ENCODE data around the gene ADAM17. TPM values are rescaled to one million over a fixed set of nuclear protein-coding genes. Genes with fewer than 3 reads are reported as not detected.

Gene ADAM17
- total RNA-seq, 4 donors from 2014 or later, result 30.4 to 47.9 (median 36.1) TPM

DNA sequence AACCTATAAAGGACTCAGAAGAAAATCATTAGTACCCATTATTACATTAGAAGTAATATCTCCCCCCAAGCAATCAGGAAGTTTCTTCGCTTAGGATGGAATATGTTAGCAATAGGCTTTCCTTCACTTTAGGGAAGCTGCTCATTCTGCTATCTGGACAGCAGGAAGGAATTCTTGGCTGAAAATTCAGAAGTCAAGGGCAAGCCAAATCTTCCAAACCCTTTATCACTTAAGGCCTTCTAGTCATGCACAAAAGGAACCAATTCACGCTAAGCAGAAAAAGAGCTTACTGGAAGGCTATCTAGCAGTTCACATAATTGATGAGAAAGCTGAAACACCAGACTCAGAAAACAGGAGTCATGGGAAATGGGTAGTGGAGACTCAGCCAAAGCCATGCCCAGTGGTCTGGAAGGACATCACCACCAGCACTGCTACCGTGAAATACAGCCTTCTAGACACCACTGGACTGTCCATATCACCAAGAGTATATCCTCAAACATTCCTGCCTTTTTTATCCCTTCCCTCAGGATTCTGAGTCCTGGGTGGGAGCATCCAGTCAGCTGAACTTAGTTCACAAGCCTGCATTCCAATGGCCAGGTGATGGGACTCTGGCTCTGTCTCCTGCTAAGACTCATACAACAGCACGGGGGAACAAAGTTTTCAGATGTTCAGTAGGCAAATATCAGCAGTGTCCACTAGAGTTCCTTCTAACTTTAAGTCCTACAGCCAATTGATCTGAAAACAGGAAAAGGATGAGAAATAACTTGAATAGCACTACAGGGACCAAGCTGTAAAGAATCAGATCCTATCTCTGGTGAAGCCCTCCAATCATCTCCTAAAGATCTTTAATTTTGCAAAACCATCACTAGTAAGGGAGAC is 14.8 kb upstream of the ADAM17 start:
- WGBS, result 82% methylated on average over 4 of the region's 4 CpGs
- no peaks in the 10 kb centered on the region for H3K36me3 ChIP-seq
- H3K9me3 ChIP-seq, result no peaks in the 10 kb centered on the region
- H3K27ac ChIP-seq, result no peak overlapping the region
- H3K27me3 ChIP-seq, result no peaks in the 10 kb centered on the region
- no peak overlapping the region for H3K4me3 ChIP-seq
- H3K4me1 ChIP-seq, result peaks cover 7% of the 10 kb centered on the region
- DNase-seq (ENCODE audit: low spot score in 2 of 2), result no peak
- no peak for TF ChIP-seq POLR2A (IDR thresholded peaks at IDR 0.05)
- TF ChIP-seq EP300 (IDR thresholded peaks at IDR 0.05), result no peak
- TF ChIP-seq, protein P1, sequence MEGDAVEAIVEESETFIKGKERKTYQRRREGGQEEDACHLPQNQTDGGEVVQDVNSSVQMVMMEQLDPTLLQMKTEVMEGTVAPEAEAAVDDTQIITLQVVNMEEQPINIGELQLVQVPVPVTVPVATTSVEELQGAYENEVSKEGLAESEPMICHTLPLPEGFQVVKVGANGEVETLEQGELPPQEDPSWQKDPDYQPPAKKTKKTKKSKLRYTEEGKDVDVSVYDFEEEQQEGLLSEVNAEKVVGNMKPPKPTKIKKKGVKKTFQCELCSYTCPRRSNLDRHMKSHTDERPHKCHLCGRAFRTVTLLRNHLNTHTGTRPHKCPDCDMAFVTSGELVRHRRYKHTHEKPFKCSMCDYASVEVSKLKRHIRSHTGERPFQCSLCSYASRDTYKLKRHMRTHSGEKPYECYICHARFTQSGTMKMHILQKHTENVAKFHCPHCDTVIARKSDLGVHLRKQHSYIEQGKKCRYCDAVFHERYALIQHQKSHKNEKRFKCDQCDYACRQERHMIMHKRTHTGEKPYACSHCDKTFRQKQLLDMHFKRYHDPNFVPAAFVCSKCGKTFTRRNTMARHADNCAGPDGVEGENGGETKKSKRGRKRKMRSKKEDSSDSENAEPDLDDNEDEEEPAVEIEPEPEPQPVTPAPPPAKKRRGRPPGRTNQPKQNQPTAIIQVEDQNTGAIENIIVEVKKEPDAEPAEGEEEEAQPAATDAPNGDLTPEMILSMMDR (IDR thresholded peaks at IDR 0.05), result no peak
- no peak for TF ChIP-seq POLR2AphosphoS5 (IDR thresholded peaks at IDR 0.05)

GRCh38 chr2:9565436-9566153 is 10.0 kb upstream of the ADAM17 start:
- H3K4me3 ChIP-seq, result peak overlapping the region; percentile 17
- TF ChIP-seq, protein P1 (IDR thresholded peaks at IDR 0.05), result no peak
- no peak for TF ChIP-seq POLR2AphosphoS5 (IDR thresholded peaks at IDR 0.05)
- no peak for TF ChIP-seq EP300 (IDR thresholded peaks at IDR 0.05)
- TF ChIP-seq POLR2A (IDR thresholded peaks at IDR 0.05), result no peak
- peak overlapping the region; percentile 85 for H3K27ac ChIP-seq
- no peaks in the 10 kb centered on the region for H3K9me3 ChIP-seq
- H3K36me3 ChIP-seq, result no peaks in the 10 kb centered on the region
- WGBS, result 62% methylated on average over 11 of the region's 11 CpGs
- peak in 1 of 2 donors; percentile 89 for DNase-seq (ENCODE audit: low spot score in 2 of 2)
- H3K4me1 ChIP-seq, result peaks cover 13% of the 10 kb centered on the region
- H3K27me3 ChIP-seq, result no peaks in the 10 kb centered on the region

GRCh38 chr2:9560628-9561027 is 5.0 kb upstream of the ADAM17 start:
- Histone ChIP-seq H3K27me3 (no peaks in the 10 kb centered on the region), H3K9me3 (no peaks in the 10 kb centered on the region), H3K36me3 (no peaks in the 10 kb centered on the region), H3K27ac (no peak overlapping the region), H3K4me1 (peaks cover 28% of the 10 kb centered on the region), H3K4me3 (no peak overlapping the region)
- 87% methylated on average over 2 of the region's 2 CpGs for WGBS
- no peak for DNase-seq (ENCODE audit: low spot score in 2 of 2)
- TF ChIP-seq POLR2AphosphoS5 (IDR thresholded peaks at IDR 0.05), result no peak

DNA sequence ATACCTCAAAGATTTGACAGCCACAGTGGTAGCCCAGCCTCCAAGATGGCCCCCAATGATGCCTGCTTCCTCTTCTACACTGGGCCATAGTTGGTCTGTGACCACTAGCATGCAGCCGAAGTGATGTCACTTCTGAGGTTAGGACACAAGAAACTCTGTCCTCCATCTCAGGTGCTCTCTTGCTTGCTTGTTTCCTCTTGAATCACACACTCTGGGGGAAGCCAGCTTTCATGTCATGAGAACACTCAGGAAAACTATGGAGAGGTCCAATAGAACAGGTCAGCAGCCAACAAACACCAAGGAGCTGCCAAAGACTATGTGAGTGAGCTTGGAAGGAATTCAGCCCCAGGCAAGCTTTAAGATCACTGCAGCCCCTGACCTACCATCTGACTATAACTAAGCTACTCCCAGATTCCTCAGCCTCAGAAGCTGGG is 3.3 kb upstream of the ADAM17 start:
- peaks cover 28% of the 10 kb centered on the region for H3K4me1 ChIP-seq
- no peak for DNase-seq (ENCODE audit: low spot score in 2 of 2)
- no peaks in the 10 kb centered on the region for H3K9me3 ChIP-seq
- no peak overlapping the region for H3K4me3 ChIP-seq
- H3K36me3 ChIP-seq, result no peaks in the 10 kb centered on the region
- H3K27me3 ChIP-seq, result no peaks in the 10 kb centered on the region
- 79% methylated on average over 1 of the region's 1 CpG for WGBS
- TF ChIP-seq EP300 (IDR thresholded peaks at IDR 0.05), result no peak
- no peak for TF ChIP-seq POLR2AphosphoS5 (IDR thresholded peaks at IDR 0.05)
- TF ChIP-seq POLR2A (IDR thresholded peaks at IDR 0.05), result no peak
- TF ChIP-seq, protein P1 (IDR thresholded peaks at IDR 0.05), result no peak
- H3K27ac ChIP-seq, result peak overlapping the region; percentile 14

DNA sequence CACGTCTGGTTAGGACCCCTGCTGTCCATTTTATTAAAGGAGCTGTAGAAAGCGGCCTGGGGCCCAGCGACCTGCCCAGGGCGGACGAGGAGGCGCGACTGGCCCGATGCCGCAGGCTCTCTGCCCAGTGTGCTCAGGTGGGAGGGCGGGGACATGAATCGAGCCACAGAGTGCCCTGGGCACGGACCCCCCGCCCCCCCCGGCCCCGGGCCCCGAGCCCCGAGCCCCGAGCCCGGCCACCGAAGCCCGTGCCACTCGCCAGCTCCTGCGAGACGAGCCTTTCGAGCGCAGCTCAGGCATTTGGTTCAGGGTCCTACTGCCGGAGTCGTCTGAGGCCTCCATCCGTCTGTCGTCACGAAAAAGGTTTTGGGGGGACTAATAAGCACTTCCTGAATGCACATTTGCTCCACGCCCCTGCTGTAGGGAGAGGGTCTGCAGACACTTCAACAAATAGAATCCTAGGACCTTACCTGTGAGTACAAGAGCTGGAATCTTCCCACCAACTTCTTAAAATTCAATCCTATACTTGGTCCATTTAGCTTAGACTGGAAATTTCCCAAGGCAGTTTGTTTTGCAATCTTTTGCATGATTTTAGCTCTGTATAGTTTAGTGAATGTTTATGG is 602 bp upstream of the ADAM17 start:
- H3K4me3 ChIP-seq, result peak overlapping the region; percentile 75
- H3K36me3 ChIP-seq, result no peaks in the 10 kb centered on the region
- H3K27ac ChIP-seq, result peak overlapping the region; percentile 96
- H3K9me3 ChIP-seq, result no peaks in the 10 kb centered on the region
- TF ChIP-seq POLR2AphosphoS5 (IDR thresholded peaks at IDR 0.05) (no peak), EP300 (IDR thresholded peaks at IDR 0.05) (no peak), POLR2A (IDR thresholded peaks at IDR 0.05) (no peak)
- TF ChIP-seq, protein P1 (IDR thresholded peaks at IDR 0.05), result no peak
- no peaks in the 10 kb centered on the region for H3K27me3 ChIP-seq
- peaks cover 56% of the 10 kb centered on the region for H3K4me1 ChIP-seq
- 7% methylated on average over 2 of the region's 32 CpGs for WGBS
- no peak for DNase-seq (ENCODE audit: low spot score in 2 of 2)
